A549 treated with dexamethasone at 1 μM for 4 hours (cell line): ENCODE measurements around the gene SFR1. TPM values are rescaled to one million over a fixed set of nuclear protein-coding genes. Genes with fewer than 3 reads are reported as not detected.

Experiments
- total RNA-seq: library from RNA; stranded (reverse); fragments of 200-300 nt; extraction: Qiagen RNA extraction; gene quantifications from 5 replicates; pipeline ENCODE4 v1.2.3, GENCODE V29; 2022

Gene SFR1
- 14.0 to 16.5 TPM (median 14.6 TPM) in 5 replicates for total RNA-seq

GRCh38 chr10:104121485-104122224 lies at the start of gene SFR1:
Gene SFR1, plus strand, starts transcription at chr10:104122171. Its CDS starts 13 bp downstream, at chr10:104122184.

GRCh38 chr10:104085801-104086400 lies 36.1 kb upstream of the SFR1 start, which contains the start of gene COL17A1:
Gene COL17A1, minus strand, starts transcription at chr10:104085880. Its CDS starts 5,207 bp downstream, at chr10:104080673.

Other genes starting within 250 kb of the SFR1 start
- gene STN1, start 204.0 kb upstream of the SFR1 start, total RNA-seq, result 21.0 to 24.0 TPM (median 22.0 TPM) in 5 replicates
- 27.6 to 40.5 TPM (median 34.3 TPM) in 5 replicates for gene SLK, start 155.0 kb upstream of the SFR1 start, total RNA-seq
- gene COL17A1, start 36.3 kb upstream of the SFR1 start, total RNA-seq, result 1.6 to 2.2 TPM (median 1.7 TPM) in 5 replicates
- gene CFAP43, start 110.2 kb downstream of the SFR1 start, total RNA-seq, result 0.12 to 0.61 TPM (median 0.20 TPM) in 5 replicates
- 236 to 313 TPM (median 252 TPM) in 5 replicates for gene GSTO1, start 132.7 kb downstream of the SFR1 start, total RNA-seq
- 1.7 to 2.4 TPM (median 1.9 TPM) in 5 replicates for gene GSTO2, start 147.0 kb downstream of the SFR1 start, total RNA-seq
- 49.0 to 73.5 TPM (median 70.3 TPM) in 5 replicates for gene ITPRIP, start 216.3 kb downstream of the SFR1 start, total RNA-seq
- 0.13 to 0.27 TPM (median 0.19 TPM) in 5 replicates for gene CFAP58, start 231.7 kb downstream of the SFR1 start, total RNA-seq